ENCODE measurements around the gene FPGT. TPM values are rescaled to one million over a fixed set of nuclear protein-coding genes. Genes with fewer than 3 reads are reported as not detected.

FPGT gene
- total and polyA plus RNA-seq, 2 of the 13 experiments (the other 11 are each of a cell fraction or from before 2014, with no cell fraction given), result 4.3 to 9.8 TPM

GRCh38 chr1:74223453-74223852, 25.4 kb downstream of the FPGT start (continued):
- TF ChIP-seq NFAT5 (CRISPR knock-in tag; IDR thresholded peaks at IDR 0.05) (no peak), ZBTB2 (CRISPR knock-in tag; IDR thresholded peaks at IDR 0.05; ENCODE audit: low read depth) (no peak), ZNF3 (CRISPR knock-in tag; IDR thresholded peaks at IDR 0.05) (no peak), UBTF (CRISPR knock-in tag; IDR thresholded peaks at IDR 0.05) (no peak), ZNF230 (CRISPR knock-in tag; IDR thresholded peaks at IDR 0.05) (no peak), IKZF1 (IDR thresholded peaks at IDR 0.05) (no peak), POLR2AphosphoS5 (IDR thresholded peaks at IDR 0.05; ENCODE audit: low read depth, low read length) (no peak)
